Brain microvascular endothelial cell (primary cell): ENCODE results near the gene CCL4.
"Not testable (repeated sequence)": the region's sequence is repeated elsewhere in the genome, so short reads cannot be mapped to it uniquely, and the experiment has no call there.

Experiments used
- DNase-seq: peaks from one replicate; pipeline ENCODE4 v3.0.0-alpha.2; 2020
- H3K27ac ChIP-seq: fragments of 250-450 bp; sonication (Bioruptor Pico); 2 replicates; pipeline ENCODE4 v1.5.1; 2020; ENCODE audit warnings: mild to moderate bottlenecking, moderate library complexity
- H3K27me3 ChIP-seq: fragments of 250-450 bp; sonication (Bioruptor Pico); replicated peaks from 2 replicates; pipeline ENCODE4 v1.5.1; 2020; ENCODE audit warnings: mild to moderate bottlenecking
- H3K36me3 ChIP-seq: fragments of 250-450 bp; sonication (Bioruptor Pico); replicated peaks from 2 replicates; pipeline ENCODE4 v1.5.1; 2020; ENCODE audit warnings: mild to moderate bottlenecking
- H3K4me3 ChIP-seq: 2 replicates; pipeline ENCODE4 v1.5.1; 2011; ENCODE audit warnings: low read depth, mild to moderate bottlenecking, control low read depth, low read length, moderate library complexity
- in situ Hi-C: cut with HindIII; loops from 2 replicates; pipeline ENCODE4 v1.10.0; 2017; ENCODE audit warnings: low sequenced_read_pairs, low pct_ligation_motif_present
- TF ChIP-seq, protein P1 (sequence below): IDR thresholded peaks from 2 replicates; pipeline ENCODE4 v1.5.1; 2011; ENCODE audit warnings: low read depth, mild to moderate bottlenecking, moderate library complexity, low read length, control low read depth, inconsistent platforms; ENCODE audit errors: missing control alignments

Gene CCL4

GRCh38 chr17:36103401-36103975 is at the start of gene CCL4:
Gene CCL4 (plus strand): TSS chr17:36103827. CDS start chr17:36103906, 79 bp downstream.
- H3K27ac ChIP-seq, H3K4me3 ChIP-seq, H3K36me3 ChIP-seq, H3K27me3 ChIP-seq, in situ Hi-C loops, DNase-seq: not testable (repeated sequence)

DNA sequence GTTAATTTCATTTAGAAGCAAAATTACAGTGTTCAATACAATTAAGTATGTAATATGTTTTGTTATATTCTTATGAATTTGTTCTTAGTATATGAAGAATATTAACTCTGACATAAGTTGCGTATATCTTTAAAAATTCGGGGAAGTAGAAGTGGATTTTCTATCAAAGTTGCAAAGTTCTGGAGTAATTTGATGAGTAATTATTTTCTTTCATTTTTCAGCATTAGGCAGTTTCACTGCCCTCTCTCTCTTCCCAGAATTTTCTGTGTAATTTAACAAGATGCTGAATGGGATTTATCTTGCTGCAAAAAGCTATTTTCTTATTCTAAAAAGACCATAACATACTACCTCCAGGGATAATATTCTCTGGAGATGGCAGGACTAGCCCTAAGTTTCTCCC is 48.5 kb upstream of the CCL4 start:
- in situ Hi-C loops, result no loop called here
- TF ChIP-seq, protein P1, sequence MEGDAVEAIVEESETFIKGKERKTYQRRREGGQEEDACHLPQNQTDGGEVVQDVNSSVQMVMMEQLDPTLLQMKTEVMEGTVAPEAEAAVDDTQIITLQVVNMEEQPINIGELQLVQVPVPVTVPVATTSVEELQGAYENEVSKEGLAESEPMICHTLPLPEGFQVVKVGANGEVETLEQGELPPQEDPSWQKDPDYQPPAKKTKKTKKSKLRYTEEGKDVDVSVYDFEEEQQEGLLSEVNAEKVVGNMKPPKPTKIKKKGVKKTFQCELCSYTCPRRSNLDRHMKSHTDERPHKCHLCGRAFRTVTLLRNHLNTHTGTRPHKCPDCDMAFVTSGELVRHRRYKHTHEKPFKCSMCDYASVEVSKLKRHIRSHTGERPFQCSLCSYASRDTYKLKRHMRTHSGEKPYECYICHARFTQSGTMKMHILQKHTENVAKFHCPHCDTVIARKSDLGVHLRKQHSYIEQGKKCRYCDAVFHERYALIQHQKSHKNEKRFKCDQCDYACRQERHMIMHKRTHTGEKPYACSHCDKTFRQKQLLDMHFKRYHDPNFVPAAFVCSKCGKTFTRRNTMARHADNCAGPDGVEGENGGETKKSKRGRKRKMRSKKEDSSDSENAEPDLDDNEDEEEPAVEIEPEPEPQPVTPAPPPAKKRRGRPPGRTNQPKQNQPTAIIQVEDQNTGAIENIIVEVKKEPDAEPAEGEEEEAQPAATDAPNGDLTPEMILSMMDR, result no peak
- no peak for DNase-seq
- H3K27me3 ChIP-seq, result no peaks in the 10 kb centered on the region
- H3K4me3 ChIP-seq, result no peak overlapping the region
- H3K36me3 ChIP-seq, result no peaks in the 10 kb centered on the region
- no peak overlapping the region for H3K27ac ChIP-seq

DNA sequence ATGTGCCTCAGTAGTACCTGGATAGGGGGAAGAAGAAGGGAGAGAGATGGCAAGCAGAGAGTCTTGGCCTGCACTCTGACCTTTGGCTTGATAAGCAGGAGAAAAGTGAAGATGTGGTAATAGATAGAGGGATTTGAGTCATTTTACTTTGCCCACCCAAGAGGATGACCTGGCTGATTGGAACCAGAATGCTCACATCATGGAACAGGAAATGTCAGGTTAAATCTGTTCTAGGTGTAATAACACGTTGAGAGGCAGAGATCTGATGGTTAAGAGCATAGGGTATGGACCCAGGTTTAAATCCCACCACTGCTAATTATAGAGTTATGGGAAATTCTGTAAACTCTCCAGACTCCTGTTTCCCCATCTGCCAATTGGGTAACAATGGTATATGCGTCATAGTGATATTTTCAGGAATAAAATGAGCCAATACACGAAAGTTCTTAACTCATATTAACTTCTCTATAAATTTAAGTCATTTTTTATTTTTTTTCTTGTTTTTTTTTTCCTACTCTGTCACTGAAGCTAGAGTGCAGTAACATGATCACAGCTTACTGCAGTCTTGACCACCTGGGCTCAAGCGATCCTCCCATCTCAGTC is 47.6 kb upstream of the CCL4 start:
- no peak for DNase-seq
- TF ChIP-seq, protein P1, result no peak
- Histone ChIP-seq H3K36me3 (no peaks in the 10 kb centered on the region), H3K27me3 (no peaks in the 10 kb centered on the region), H3K4me3 (no peak overlapping the region), H3K27ac (no peak overlapping the region)
- in situ Hi-C loops, result no loop called here

DNA sequence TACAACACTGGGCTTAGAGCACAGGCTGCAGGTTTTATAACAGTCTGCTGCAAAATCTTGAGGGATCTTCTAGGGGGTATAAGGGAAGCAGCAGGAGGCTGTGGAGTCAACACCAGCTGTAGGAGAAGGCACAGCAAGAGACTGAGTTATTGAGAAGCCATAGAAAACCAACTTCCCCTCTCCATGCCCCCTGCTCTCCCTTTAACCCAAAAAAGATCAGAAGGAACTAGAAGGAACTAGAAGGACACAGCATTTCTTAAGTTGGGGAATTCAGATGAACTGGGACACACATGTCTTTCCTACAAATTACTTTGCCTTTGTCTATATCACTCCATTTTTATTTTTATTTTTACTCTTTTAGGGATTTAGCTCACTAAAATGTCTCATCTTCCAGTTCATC is 45.7 kb upstream of the CCL4 start:
- DNase-seq, result no peak
- no peaks in the 10 kb centered on the region for H3K36me3 ChIP-seq
- H3K27ac ChIP-seq, result no peak overlapping the region
- TF ChIP-seq, protein P1, result no peak
- H3K27me3 ChIP-seq, result no peaks in the 10 kb centered on the region
- in situ Hi-C loops, result no loop called here
- H3K4me3 ChIP-seq, result no peak overlapping the region

- Histone ChIP-seq H3K36me3 (no peaks in the 10 kb centered on the region), H3K4me3 (no peak overlapping the region), H3K27me3 (no peaks in the 10 kb centered on the region), H3K27ac (no peak overlapping the region)
- in situ Hi-C loops, result no loop called here
- no peak for DNase-seq
- TF ChIP-seq, protein P1, result no peak
Observed at GRCh38 chr17:36059406-36059805, 44.2 kb upstream of the CCL4 start.

DNA sequence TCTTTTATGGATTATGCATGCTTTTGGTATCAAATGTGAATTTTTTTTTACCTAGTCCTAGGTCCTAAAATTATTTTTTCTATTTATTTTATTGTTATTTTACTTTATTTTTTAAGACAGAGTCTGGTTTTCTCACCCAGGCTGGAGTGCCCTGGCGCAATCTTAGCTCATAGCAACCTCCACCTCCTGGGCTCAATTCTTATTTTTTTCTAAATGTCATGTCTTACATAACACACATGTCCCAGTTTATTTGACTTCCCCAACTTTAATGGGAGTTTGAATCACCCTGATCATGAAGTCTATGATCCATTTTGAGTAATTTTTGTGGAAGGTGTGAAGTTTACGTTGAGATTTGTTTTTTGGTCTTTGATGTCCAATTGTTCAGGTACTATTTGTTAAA is 42.8 kb upstream of the CCL4 start:
- DNase-seq, result no peak
- in situ Hi-C loops, result no loop called here
- TF ChIP-seq, protein P1, result no peak
- Histone ChIP-seq H3K27me3 (no peaks in the 10 kb centered on the region), H3K4me3 (no peak overlapping the region), H3K27ac (no peak overlapping the region), H3K36me3 (no peaks in the 10 kb centered on the region)
